Measurements from ENCODE around the gene AQP2.

AQP2 gene

DNA sequence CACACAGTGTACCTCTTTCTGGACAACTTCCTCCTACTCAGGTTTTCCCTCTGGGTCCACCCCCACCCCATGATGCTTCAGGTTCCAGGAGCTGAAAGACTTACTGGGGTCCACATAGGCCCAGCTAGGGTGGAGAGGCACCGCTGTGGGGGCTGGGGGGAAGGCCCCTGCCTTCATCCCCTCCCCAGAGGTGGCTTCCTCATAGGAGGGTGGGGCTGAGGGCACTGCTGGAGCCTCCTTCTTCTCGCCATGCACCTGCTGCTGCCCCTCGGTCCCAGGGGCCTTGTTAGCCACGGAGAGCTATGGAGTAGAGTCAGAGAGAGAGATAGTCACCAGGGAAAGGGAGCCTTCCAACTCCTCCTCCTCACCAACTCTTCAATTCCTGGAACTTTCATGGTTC is 49.5 kb upstream of the AQP2 start (continued):
- TF ChIP-seq, protein P1, sequence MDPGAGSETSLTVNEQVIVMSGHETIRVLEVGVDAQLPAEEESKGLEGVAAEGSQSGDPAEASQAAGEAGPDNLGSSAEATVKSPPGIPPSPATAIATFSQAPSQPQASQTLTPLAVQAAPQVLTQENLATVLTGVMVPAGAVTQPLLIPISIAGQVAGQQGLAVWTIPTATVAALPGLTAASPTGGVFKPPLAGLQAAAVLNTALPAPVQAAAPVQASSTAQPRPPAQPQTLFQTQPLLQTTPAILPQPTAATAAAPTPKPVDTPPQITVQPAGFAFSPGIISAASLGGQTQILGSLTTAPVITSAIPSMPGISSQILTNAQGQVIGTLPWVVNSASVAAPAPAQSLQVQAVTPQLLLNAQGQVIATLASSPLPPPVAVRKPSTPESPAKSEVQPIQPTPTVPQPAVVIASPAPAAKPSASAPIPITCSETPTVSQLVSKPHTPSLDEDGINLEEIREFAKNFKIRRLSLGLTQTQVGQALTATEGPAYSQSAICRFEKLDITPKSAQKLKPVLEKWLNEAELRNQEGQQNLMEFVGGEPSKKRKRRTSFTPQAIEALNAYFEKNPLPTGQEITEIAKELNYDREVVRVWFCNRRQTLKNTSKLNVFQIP (CRISPR knock-in tag; IDR thresholded peaks at IDR 0.05; ENCODE audit: borderline replicate concordance, low read depth): no peak
- TF ChIP-seq BACH2 (CRISPR knock-in tag; IDR thresholded peaks at IDR 0.05; ENCODE audit: borderline replicate concordance) (no peak), CSDC2 (CRISPR knock-in tag; IDR thresholded peaks at IDR 0.05) (no peak), ZFP3 (CRISPR knock-in tag; IDR thresholded peaks at IDR 0.05) (no peak), ARNTL (CRISPR knock-in tag; IDR thresholded peaks at IDR 0.05; ENCODE audit: borderline replicate concordance, low read depth) (no peak), ISL1 (CRISPR knock-in tag; IDR thresholded peaks at IDR 0.05) (no peak)
- TF ChIP-seq, protein P2, sequence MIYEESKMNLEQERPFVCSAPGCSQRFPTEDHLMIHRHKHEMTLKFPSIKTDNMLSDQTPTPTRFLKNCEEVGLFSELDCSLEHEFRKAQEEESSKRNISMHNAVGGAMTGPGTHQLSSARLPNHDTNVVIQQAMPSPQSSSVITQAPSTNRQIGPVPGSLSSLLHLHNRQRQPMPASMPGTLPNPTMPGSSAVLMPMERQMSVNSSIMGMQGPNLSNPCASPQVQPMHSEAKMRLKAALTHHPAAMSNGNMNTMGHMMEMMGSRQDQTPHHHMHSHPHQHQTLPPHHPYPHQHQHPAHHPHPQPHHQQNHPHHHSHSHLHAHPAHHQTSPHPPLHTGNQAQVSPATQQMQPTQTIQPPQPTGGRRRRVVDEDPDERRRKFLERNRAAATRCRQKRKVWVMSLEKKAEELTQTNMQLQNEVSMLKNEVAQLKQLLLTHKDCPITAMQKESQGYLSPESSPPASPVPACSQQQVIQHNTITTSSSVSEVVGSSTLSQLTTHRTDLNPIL (CRISPR knock-in tag; IDR thresholded peaks at IDR 0.05; ENCODE audit: low read depth): no peak

DNA sequence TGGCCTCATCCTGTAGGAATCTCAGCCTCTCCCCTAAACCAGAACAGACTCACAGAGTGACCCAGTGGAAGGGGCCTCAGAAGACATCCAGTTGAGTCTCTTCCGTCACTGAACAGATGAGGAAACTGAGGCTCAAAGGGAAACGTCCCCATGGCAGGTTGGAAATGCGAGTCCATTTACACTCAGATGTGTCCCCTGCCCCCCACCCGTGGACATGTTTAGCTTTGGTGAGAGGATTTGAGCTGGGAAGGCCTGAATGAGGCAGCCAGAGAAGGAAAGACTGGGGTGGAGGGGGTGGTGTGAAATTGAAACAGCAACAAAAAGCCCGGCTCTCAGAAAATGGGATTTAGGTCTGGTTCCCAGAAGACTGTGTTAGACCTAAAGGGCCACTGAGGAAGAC is 48.6 kb upstream of the AQP2 start:
- TF ChIP-seq, protein P2 (CRISPR knock-in tag; IDR thresholded peaks at IDR 0.05; ENCODE audit: low read depth): no peak
- TF ChIP-seq ZC3H10 (CRISPR knock-in tag; IDR thresholded peaks at IDR 0.05) (no peak), TCF4 (CRISPR knock-in tag; IDR thresholded peaks at IDR 0.05; ENCODE audit: borderline replicate concordance) (no peak), ZFP3 (CRISPR knock-in tag; IDR thresholded peaks at IDR 0.05) (no peak), ISL1 (CRISPR knock-in tag; IDR thresholded peaks at IDR 0.05) (no peak), PPARA (CRISPR knock-in tag; IDR thresholded peaks at IDR 0.05; ENCODE audit: borderline replicate concordance) (no peak), ZNF565 (CRISPR knock-in tag; conservative IDR thresholded peaks at IDR 0.05; ENCODE audit: low read depth) (no peak), OSR1 (CRISPR knock-in tag; IDR thresholded peaks at IDR 0.05) (no peak), SNAI2 (CRISPR knock-in tag; IDR thresholded peaks at IDR 0.05) (no peak), ZNF70 (CRISPR knock-in tag; IDR thresholded peaks at IDR 0.05) (no peak), GLIS3 (CRISPR knock-in tag; IDR thresholded peaks at IDR 0.05) (no peak), RARB (CRISPR knock-in tag; IDR thresholded peaks at IDR 0.05) (no peak), BACH2 (CRISPR knock-in tag; IDR thresholded peaks at IDR 0.05; ENCODE audit: borderline replicate concordance) (no peak), ESRRG (CRISPR knock-in tag; IDR thresholded peaks at IDR 0.05) (no peak)
- TF ChIP-seq, protein P3, sequence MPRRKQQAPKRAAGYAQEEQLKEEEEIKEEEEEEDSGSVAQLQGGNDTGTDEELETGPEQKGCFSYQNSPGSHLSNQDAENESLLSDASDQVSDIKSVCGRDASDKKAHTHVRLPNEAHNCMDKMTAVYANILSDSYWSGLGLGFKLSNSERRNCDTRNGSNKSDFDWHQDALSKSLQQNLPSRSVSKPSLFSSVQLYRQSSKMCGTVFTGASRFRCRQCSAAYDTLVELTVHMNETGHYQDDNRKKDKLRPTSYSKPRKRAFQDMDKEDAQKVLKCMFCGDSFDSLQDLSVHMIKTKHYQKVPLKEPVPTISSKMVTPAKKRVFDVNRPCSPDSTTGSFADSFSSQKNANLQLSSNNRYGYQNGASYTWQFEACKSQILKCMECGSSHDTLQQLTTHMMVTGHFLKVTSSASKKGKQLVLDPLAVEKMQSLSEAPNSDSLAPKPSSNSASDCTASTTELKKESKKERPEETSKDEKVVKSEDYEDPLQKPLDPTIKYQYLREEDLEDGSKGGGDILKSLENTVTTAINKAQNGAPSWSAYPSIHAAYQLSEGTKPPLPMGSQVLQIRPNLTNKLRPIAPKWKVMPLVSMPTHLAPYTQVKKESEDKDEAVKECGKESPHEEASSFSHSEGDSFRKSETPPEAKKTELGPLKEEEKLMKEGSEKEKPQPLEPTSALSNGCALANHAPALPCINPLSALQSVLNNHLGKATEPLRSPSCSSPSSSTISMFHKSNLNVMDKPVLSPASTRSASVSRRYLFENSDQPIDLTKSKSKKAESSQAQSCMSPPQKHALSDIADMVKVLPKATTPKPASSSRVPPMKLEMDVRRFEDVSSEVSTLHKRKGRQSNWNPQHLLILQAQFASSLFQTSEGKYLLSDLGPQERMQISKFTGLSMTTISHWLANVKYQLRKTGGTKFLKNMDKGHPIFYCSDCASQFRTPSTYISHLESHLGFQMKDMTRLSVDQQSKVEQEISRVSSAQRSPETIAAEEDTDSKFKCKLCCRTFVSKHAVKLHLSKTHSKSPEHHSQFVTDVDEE (CRISPR knock-in tag; IDR thresholded peaks at IDR 0.05): no peak
- TF ChIP-seq, protein P4, sequence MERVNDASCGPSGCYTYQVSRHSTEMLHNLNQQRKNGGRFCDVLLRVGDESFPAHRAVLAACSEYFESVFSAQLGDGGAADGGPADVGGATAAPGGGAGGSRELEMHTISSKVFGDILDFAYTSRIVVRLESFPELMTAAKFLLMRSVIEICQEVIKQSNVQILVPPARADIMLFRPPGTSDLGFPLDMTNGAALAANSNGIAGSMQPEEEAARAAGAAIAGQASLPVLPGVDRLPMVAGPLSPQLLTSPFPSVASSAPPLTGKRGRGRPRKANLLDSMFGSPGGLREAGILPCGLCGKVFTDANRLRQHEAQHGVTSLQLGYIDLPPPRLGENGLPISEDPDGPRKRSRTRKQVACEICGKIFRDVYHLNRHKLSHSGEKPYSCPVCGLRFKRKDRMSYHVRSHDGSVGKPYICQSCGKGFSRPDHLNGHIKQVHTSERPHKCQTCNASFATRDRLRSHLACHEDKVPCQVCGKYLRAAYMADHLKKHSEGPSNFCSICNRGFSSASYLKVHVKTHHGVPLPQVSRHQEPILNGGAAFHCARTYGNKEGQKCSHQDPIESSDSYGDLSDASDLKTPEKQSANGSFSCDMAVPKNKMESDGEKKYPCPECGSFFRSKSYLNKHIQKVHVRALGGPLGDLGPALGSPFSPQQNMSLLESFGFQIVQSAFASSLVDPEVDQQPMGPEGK (CRISPR knock-in tag; IDR thresholded peaks at IDR 0.05; ENCODE audit: borderline replicate concordance): no peak
- TF ChIP-seq, protein P1 (CRISPR knock-in tag; IDR thresholded peaks at IDR 0.05; ENCODE audit: borderline replicate concordance, low read depth): no peak
- TF ChIP-seq, protein P5, sequence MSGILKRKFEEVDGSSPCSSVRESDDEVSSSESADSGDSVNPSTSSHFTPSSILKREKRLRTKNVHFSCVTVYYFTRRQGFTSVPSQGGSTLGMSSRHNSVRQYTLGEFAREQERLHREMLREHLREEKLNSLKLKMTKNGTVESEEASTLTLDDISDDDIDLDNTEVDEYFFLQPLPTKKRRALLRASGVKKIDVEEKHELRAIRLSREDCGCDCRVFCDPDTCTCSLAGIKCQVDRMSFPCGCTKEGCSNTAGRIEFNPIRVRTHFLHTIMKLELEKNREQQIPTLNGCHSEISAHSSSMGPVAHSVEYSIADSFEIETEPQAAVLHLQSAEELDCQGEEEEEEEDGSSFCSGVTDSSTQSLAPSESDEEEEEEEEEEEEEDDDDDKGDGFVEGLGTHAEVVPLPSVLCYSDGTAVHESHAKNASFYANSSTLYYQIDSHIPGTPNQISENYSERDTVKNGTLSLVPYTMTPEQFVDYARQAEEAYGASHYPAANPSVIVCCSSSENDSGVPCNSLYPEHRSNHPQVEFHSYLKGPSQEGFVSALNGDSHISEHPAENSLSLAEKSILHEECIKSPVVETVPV (CRISPR knock-in tag; IDR thresholded peaks at IDR 0.05): no peak
- no peak for ATAC-seq
